ELR (cell line): ENCODE data around the gene ZNF100.
"Not testable (repeated sequence)": the region's sequence is repeated elsewhere in the genome, so short reads cannot be mapped to it uniquely, and the experiment has no call there.

Experiments used
- DNase-seq: peaks from one replicate; pipeline ENCODE4 v3.0.0-alpha.2; 2015; ENCODE audit warnings: low read depth

The ZNF100 gene

DNA sequence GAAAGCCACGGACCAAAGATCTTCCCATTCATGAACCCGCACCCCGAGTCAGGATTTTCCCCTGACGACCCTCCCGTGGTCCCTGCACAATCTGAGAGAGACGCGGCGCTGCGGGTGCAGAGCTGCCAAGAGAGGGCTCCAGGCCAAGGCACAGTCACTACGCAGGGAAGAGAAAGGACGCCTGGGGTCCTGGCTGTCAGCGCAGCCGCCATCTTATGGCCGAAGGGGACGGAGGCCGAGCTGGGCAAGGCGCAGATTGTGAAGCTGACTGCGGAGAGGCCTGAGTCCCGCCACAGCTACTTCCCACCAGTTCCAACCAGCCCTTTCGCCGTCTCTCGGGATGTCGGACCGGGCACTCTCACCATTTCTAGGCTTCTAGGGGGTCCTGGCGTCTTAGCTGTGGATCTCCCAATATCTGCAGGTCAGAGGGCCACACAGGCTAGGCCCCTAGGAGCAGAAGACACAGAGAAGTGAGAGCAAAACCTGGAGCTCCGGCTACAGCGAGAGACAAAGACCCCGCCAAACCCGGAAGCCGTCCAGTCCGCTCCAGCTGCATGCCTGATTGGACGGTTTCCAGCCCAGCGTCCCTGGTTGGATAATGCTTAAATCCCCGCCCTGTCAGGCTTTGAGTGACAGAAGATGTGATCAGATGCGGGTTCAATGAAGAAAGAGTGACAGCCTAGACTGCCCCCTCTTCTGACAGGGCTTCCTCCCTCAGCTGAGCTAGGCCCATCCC, at the start of gene ZNF100:
Gene ZNF100 (minus strand): TSS at position 515 of the 736 bp plus-strand sequence. CDS start 150 bp downstream, at position 365.
- DNase-seq: peak; percentile 95

DNA sequence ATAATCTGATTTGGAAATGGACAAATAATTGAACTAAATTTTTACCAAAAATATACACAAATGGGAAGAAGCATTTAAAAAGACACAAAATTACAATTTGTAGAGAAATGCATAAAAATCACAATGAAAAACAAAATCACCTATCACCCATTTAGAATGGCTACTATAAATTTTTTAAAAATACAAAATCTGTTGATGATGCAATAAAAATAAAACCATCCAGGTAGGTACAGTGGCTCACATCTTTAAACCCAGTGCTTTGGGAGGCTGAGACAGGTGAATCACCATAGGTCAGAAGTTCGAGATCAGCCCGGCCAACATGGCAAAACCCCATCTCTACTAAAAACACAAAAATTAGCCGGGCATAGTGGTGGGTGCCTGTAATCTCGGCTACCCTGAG, 45.1 kb upstream of the ZNF100 start:
- DNase-seq: no peak

DNA sequence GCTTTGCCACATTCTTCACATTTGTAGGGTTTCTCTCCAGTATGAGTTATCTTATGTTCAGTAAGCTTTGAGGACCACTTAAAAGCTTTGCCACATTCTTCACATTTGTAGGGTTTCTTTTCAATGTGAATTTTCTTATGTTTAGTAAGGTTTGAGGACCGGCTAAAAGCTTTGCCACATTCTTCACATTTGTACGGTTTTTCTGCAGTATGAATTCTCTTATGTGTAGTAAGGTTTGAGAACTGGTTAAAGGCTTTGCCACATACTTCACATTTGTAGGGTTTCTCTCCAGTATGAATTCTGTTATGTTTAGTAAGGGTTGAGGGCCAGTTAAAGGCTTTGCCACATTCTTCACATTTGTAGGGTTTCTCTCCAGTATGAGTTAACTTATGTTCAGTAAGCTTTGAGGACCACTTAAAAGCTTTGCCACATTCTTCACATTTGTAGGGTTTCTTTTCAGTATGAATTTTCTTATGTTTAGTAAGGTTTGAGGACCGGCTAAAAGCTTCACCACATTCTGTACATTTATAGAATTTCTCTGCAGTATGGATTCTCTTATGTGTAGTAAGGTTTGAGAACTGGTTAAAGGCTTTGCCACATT, 41.1 kb upstream of the ZNF100 start:
- not testable (repeated sequence) for DNase-seq

DNA sequence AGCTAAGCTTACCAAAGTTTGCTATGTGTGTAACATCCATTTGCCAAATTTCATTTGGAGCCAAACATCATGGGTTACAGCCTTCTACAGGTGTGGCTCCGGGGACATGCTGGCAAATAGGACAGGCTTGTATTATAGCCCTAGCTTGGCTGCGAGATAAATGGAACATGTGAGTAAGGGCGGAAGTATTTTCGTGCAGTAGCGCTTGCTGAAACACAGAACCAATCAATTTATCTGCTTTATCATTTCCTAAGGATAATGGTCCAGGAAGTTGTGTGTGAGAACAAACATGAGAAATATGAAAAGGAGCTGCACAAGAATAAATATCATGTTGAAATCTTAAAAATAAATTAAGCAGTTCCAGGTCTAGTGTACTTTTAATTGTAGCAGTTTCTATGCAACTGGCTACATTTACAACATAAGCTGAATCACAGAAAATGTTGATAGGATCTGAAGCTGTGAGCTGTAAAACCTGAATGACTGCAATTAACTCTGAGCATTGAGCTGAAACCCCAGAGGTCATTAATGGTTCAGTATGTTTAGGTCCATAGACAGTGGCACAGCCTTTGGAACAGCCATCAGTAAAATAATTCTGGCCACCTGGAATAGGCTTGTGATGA, 22.2 kb upstream of the ZNF100 start:
- DNase-seq: no peak

- no peak for DNase-seq
Measured at GRCh38 chr19:21786936-21787335, 19.6 kb upstream of the ZNF100 start.

DNA sequence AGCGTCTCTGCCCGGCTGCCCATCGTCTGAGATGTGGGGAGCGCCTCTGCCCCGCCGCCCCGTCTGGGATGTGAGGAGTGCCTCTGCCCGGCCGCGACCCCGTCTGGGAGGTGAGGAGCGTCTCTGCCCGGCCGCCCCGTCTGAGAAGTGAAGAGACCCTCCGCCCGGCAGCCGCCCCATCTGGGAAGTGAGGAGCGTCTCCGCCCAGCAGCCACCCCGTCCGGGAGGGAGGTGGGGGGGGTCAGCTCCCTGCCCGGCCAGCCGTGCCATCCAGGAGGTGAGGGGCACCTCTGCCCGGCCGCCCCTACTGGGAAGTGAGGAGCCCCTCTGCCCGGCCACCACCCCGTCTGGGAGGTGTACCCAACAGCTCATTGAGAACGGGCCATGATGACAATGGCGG, 8.4 kb upstream of the ZNF100 start:
- not testable (repeated sequence) for DNase-seq

- DNase-seq: peak; percentile 15
Measured at GRCh38 chr19:21766705-21767064, 694 bp downstream of the ZNF100 start.

DNA sequence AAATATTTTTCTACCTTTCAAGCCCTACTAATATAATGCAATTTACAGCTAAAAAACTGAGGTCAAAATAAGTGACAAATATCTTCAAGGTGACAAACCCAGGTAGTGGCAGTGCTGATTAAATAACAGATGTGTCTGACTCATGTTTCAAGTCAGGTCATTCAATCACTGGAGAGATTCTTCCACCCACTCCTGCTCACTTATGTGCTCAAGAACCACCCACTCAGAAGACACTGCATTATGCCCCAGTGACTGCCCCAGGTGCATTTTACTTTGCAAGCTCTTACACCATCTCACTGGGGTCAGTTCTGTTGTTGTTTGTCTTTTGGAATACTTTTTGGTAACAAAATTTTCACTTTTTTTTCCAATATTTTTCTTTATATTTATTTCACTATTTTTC, 2.2 kb downstream of the ZNF100 start:
- no peak for DNase-seq

DNA sequence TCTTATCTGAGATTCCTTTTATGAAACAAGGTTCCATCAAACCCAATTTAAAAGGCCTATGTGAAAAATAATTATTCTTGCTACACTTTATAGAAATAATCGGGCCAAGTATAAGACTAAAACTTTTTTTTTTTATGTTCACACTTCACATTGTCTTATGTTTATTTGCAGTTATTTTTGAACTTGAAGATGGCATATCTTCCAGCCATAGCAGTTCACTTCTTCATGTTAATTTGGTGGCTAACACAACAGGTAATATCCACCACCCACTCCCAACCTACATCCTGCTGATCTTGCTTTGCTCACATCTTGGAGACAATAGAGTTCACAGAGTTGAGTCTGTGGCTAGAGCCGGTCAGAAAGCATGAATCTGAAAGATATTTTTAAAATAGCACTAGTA, 5.8 kb downstream of the ZNF100 start:
- not testable (repeated sequence) for DNase-seq

DNA sequence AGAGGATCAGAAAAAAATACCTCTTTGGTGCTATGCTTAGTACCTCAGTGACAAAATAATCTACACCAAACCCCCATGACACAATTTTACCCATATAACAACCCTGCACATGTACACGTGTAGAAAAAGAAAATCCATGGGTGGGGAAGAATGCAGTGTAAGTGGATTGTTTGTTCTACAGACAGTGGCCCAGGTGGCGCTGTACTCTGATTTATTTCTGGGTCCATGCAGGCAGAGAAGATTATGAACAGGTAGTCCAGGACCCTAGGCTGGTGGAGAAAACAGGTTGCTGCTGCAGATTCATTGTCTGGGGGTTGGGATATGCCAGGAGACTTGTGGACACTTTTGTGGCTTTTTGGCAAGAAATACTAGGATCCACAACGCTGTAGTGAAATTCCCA, 9.1 kb downstream of the ZNF100 start:
- no peak for DNase-seq

DNA sequence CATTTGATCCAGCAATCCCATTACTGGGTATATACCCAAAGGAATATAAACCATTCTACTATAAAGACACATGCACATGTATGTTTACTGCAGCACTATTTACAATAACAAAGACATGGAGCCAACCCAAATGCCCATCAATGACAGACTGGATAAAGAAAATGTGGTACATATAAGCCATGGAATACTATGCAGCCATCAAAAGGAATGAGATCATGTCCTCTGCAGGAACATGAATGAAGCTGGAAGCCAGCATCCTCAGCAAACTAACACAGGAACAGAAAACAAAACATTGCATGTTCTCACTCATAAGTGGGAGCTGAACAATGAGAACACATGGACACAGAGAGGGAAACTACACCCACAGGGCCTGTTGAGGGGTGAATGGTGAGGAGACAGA, 11.8 kb downstream of the ZNF100 start:
- not testable (repeated sequence) for DNase-seq

DNA sequence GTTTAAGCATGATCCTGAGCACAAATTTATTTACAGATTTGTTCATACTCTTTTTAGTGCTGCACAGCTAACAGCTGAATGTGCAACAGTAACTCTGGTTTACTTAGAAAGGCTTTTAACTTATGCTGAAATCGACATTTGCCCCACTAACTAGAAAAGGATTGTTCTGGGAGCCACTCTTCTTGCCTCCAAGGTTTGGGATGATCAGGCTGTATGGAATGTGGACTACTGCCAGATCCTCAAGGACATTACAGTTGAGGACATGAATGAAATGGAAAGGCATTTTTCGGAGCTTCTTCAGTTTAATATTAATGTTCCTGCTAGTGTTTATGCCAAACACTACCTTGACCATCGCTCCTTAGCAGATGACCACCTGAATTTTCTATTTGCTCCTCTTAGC, 16.0 kb downstream of the ZNF100 start:
- peak; percentile 25 for DNase-seq

- DNase-seq: no peak
Measured at GRCh38 chr19:21750586-21751128, 16.7 kb downstream of the ZNF100 start.

DNA sequence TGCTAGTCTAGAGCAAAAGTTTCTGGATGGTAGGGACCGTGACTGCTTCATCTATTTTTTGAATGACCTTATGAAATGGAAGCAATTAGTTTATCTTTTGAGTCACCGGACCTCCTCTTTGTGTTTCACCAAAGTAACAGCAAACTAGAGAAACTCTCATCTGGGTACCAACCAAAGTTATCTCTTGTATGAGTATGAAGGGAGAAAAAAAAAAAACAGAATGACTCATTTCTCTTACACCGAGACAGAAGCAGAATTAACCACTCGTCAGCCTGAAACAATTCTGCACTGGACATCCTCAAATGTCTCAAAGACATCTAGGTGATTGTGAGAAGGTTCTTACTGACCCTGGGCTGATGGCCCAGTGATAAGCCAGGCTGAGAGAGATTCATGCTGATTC, 18.3 kb downstream of the ZNF100 start:
- DNase-seq: peak; percentile 46

DNA sequence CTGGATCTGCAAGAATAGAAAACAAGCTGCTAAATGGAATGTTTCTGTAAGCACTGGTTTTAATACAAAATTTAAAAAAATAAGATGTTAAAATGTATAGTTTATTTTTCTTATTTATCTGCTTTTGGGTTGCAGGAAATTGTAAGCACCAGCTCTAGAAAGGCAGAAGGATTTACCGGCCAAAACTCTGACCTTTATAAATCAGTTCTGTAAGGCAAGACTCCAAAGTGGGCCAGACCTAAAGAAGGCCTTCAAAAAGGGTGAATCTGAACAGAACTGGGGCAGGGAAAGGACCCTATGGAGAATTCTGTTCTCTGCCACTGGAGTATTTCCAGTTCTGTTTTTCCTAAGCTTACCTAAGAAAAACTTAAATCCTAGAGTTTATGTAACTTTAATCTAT, 19.3 kb downstream of the ZNF100 start:
- no peak for DNase-seq

DNA sequence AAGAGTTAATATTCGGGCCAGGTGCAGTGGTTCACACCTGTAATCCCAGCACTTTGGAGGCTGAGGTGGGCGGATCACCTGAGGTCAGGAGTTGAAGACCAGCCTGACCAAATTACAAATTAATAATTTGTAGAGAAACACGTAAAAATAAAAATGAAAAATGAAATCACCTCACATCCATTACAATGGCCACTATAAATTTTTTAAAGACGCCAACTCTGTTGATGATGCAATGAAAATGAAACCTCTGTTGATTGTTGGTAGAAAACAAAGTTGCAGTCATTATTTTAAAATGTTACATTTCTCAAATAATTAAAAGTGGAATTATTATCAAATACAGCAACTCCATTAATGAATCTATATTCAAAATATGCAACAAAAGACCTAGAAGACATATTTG, 26.8 kb downstream of the ZNF100 start:
- no peak for DNase-seq

GRCh38 chr19:21726942-21727747, 40.2 kb downstream of the ZNF100 start:
- DNase-seq: not testable (repeated sequence)

DNA sequence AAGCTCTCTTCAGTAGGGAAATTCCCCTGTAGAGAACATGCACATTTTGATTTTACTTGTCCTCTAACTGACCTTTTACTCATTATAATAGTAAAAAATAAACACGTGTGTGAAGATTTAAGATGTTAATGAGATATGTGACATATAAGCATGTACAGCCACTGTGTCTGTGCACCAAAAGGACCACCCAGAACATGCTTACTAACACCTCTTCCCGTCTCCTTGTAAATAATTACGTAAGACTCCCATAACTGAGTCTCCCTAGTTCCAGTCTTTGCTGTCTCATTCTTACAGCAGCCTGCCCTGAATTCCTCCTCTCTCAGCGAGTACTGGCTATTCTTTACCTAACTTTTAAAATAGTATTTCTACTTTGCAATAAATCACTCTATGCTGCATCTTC, 53.6 kb downstream of the ZNF100 start:
- no peak for DNase-seq

DNA sequence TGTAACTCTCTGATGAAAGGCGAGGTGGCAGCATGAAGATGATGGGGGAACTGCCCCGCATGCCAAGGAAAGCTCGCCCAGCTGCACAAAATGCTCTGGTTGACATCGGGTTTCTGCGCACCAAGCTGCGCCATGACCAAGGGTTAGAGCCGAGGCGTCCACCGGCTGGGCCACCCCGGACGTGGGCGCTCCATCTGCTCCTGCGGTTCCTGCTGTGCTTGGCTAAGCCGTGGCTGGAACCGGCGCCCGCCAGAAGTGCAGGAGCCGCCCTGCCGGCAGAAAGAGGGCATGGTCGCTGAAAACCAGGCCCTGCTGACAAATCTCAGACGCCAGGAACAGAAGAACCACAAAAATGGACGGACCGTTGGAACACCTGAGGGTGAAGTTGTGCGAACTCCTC, 57.9 kb downstream of the ZNF100 start:
- no peak for DNase-seq

DNA sequence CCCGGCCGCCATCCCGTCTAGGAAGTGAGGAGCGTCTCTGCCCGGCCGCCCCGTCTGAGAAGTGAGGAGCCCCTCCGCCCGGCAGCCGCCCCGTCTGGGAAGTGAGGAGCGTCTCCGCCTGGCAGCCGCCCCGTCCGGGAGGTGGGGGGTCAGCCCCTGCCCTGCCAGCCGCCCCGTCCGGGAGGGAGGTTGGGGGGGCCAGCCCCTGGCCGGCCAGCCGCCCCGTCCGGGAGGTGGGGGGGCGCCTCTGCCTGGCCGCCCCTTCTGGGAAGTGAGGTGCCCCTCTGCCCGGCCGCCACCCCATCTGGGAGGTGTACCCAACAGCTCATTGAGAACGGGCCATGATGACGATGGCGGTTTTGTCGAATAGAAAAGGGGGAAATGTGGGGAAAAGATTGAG, 59.5 kb downstream of the ZNF100 start:
- not testable (repeated sequence) for DNase-seq

DNA sequence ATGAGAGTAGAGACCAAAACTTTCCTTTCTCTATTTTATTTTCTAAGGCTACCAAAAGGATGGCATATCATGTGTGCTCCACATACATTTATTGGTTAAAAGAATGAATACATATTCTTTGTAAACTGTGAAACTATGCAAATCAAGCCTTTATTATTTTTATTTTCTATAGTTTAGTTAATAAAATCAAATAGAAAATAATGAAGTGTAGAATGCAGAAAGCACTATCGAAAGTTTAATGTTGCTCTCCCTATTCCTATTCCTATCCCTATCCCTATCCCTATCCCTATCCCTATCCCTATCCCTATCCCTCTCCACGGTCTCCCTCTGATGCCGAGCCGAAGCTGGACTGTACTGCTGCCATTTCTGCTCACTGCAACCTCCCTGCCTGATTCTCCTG, 60.3 kb downstream of the ZNF100 start:
- DNase-seq: no peak

GRCh38 chr19:21705393-21705792, 62.0 kb downstream of the ZNF100 start:
- no peak for DNase-seq
